ENCODE measurements around the gene DENND4C. TPM values are rescaled to one million over a fixed set of nuclear protein-coding genes. Genes with fewer than 3 reads are reported as not detected.

DENND4C gene
- total RNA-seq, 1 experiment from 2014 or later: 40.1 TPM

DNA sequence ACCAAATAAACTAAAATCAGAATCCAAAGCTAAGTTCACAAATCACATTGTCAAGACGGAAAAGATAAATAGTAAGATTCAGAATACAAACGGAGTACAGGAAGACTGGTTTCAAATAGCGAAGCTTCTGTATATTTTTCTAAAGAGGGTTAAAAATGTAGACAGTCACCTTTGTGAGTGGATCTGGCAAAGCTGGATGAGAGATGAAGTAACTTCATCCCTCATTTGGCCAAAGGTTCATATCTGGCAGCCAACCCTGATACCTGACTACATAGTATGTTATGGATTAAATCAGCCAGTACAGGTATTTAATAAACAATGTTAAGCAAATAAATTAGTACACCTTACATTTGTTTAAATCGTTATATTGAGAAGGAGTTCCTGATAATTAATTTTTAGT lies 21.3 kb upstream of the DENND4C start:
- Mint-ChIP-seq H3K4me1 (ENCODE audit: low read depth, unreplicated experiment) (no peaks in the 10 kb centered on the region), H3K27me3 (ENCODE audit: insufficient read depth, unreplicated experiment) (no peaks in the 10 kb centered on the region), H3K27ac (ENCODE audit: unreplicated experiment) (peak overlapping the region; percentile 48), H3K9me3 (ENCODE audit: unreplicated experiment) (no peaks in the 10 kb centered on the region), H3K36me3 (ENCODE audit: insufficient read depth, unreplicated experiment) (no peaks in the 10 kb centered on the region), H3K4me3 (ENCODE audit: unreplicated experiment) (peak overlapping the region; percentile 38)
- ChIA-PET CTCF (no interaction called here), POLR2A (no interaction called here)
- no peaks in the 10 kb centered on the region for H3K27me3 ChIP-seq (replicated peaks; ENCODE audit: control insufficient read depth, insufficient read depth, low read length)
- H3K4me3 ChIP-seq (ENCODE audit: low read depth, low read length): no peak overlapping the region
- H3K4me1 ChIP-seq: peaks cover 42% of the 10 kb centered on the region
- H3K9me3 ChIP-seq: no peaks in the 10 kb centered on the region
- H3K36me3 ChIP-seq (ENCODE audit: control insufficient read depth, insufficient read depth, low read length): no peaks in the 10 kb centered on the region
- TF ChIP-seq, protein P1, sequence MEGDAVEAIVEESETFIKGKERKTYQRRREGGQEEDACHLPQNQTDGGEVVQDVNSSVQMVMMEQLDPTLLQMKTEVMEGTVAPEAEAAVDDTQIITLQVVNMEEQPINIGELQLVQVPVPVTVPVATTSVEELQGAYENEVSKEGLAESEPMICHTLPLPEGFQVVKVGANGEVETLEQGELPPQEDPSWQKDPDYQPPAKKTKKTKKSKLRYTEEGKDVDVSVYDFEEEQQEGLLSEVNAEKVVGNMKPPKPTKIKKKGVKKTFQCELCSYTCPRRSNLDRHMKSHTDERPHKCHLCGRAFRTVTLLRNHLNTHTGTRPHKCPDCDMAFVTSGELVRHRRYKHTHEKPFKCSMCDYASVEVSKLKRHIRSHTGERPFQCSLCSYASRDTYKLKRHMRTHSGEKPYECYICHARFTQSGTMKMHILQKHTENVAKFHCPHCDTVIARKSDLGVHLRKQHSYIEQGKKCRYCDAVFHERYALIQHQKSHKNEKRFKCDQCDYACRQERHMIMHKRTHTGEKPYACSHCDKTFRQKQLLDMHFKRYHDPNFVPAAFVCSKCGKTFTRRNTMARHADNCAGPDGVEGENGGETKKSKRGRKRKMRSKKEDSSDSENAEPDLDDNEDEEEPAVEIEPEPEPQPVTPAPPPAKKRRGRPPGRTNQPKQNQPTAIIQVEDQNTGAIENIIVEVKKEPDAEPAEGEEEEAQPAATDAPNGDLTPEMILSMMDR (IDR thresholded peaks at IDR 0.05; ENCODE audit: insufficient read depth in 1 of 2, low read depth in 1 of 2, low read length in 1 of 2, severe bottlenecking in 1 of 2, unreplicated experiment in 1 of 2): no peak
- BruUV-seq (replicated peaks): no TSS peak
- DNase-seq: no peak
- intact Hi-C loops (cut with micrococcal nuclease; ENCODE audit: unreplicated experiment): no loop called here

DNA sequence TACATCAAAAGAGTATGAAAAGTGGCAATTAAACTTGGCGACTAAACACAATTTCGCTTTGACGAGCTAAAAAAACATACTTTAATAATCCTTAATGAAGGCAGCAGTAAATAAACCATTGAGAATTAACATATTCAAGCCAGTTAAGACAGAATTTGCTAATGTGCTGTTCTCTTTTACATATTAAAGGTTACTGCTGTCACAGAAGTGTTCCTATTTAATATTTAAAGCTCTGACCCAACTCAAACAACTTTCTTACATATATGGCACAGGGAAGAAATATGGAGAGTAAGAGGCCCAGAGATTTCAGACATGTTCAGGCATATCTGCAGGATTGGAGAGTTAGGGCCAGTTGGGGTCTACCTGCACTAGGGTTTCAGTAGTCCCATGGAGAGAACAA lies 16.7 kb upstream of the DENND4C start:
- no peaks in the 10 kb centered on the region for H3K27me3 Mint-ChIP-seq (ENCODE audit: insufficient read depth, unreplicated experiment)
- H3K4me1 Mint-ChIP-seq (ENCODE audit: low read depth, unreplicated experiment): peaks cover 6% of the 10 kb centered on the region
- no peaks in the 10 kb centered on the region for H3K36me3 Mint-ChIP-seq (ENCODE audit: insufficient read depth, unreplicated experiment)
- POLR2A ChIA-PET: no interaction called here
- intact Hi-C loops (cut with micrococcal nuclease; ENCODE audit: unreplicated experiment): no loop called here
- TF ChIP-seq, protein P1 (IDR thresholded peaks at IDR 0.05; ENCODE audit: insufficient read depth in 1 of 2, low read depth in 1 of 2, low read length in 1 of 2, severe bottlenecking in 1 of 2, unreplicated experiment in 1 of 2): no peak
- no peak overlapping the region for H3K4me3 Mint-ChIP-seq (ENCODE audit: unreplicated experiment)
- no peak overlapping the region for H3K4me3 ChIP-seq (ENCODE audit: low read depth, low read length)
- H3K27me3 ChIP-seq (replicated peaks; ENCODE audit: control insufficient read depth, insufficient read depth, low read length): no peaks in the 10 kb centered on the region
- no peak for DNase-seq
- no peaks in the 10 kb centered on the region for H3K9me3 Mint-ChIP-seq (ENCODE audit: unreplicated experiment)
- no TSS peak for BruUV-seq (replicated peaks)
- peaks cover 27% of the 10 kb centered on the region for H3K4me1 ChIP-seq
- H3K36me3 ChIP-seq (ENCODE audit: control insufficient read depth, insufficient read depth, low read length): no peaks in the 10 kb centered on the region
- no peak overlapping the region for H3K27ac Mint-ChIP-seq (ENCODE audit: unreplicated experiment)
- no peaks in the 10 kb centered on the region for H3K9me3 ChIP-seq
- CTCF ChIA-PET: no interaction called here

DNA sequence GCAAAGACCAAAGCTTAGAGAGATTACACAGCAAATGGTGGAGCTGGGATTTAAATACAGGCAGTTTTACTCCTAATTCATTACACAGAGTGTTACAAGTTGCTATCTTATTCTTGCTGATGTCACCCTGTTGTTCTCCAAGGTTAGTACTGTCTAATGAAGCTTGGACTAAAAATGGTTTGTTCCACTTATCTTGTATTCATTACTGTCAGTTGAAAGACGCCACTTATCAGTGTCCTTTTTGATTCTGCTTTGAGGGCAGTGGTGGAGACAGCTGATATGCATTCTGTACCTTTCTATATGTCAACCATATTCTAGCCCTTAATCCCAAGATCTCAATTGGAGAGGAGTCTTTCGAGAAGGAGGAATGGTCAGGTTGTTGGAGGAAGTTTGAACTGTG lies 14.0 kb upstream of the DENND4C start:
- H3K27me3 Mint-ChIP-seq (ENCODE audit: insufficient read depth, unreplicated experiment): no peaks in the 10 kb centered on the region
- Histone ChIP-seq H3K4me3 (ENCODE audit: low read depth, low read length) (no peak overlapping the region), H3K27me3 (replicated peaks; ENCODE audit: control insufficient read depth, insufficient read depth, low read length) (no peaks in the 10 kb centered on the region), H3K4me1 (0 out of 2 replicates have a peak, but pooled peaks cover 5% of the 10 kb centered on the region), H3K36me3 (ENCODE audit: control insufficient read depth, insufficient read depth, low read length) (no peaks in the 10 kb centered on the region), H3K9me3 (no peaks in the 10 kb centered on the region)
- no TSS peak for BruUV-seq (replicated peaks)
- H3K27ac Mint-ChIP-seq (ENCODE audit: unreplicated experiment): no peak overlapping the region
- no peak overlapping the region for H3K4me3 Mint-ChIP-seq (ENCODE audit: unreplicated experiment)
- POLR2A ChIA-PET: no interaction called here
- no peak for DNase-seq
- peaks cover 6% of the 10 kb centered on the region for H3K4me1 Mint-ChIP-seq (ENCODE audit: low read depth, unreplicated experiment)
- H3K9me3 Mint-ChIP-seq (ENCODE audit: unreplicated experiment): no peaks in the 10 kb centered on the region
- H3K36me3 Mint-ChIP-seq (ENCODE audit: insufficient read depth, unreplicated experiment): no peaks in the 10 kb centered on the region
- TF ChIP-seq, protein P1 (IDR thresholded peaks at IDR 0.05; ENCODE audit: insufficient read depth in 1 of 2, low read depth in 1 of 2, low read length in 1 of 2, severe bottlenecking in 1 of 2, unreplicated experiment in 1 of 2): no peak
- intact Hi-C loops (cut with micrococcal nuclease; ENCODE audit: unreplicated experiment): no loop called here
- CTCF ChIA-PET: no interaction called here

Data from Caco-2 (cell line).